GM12878 (cell line): Measurements from ENCODE around the gene LGALS9. TPM values are rescaled to one million over a fixed set of nuclear protein-coding genes. Genes with fewer than 3 reads are reported as not detected.

ENCODE experiments used
- ATAC-seq: fragments of 200-7000 bp; cut with Tn5 transposase; 3 replicates; pipeline ENCODE4 v1.9.1; 2020; ENCODE audit warnings: mild to moderate bottlenecking, moderate library complexity
- BruUV-seq: library from RNA; stranded (reverse); fragments of 400-500 nt; replicated peaks from 2 replicates; lab custom pipeline; 2021; lab: Mats Ljungman, UMichigan
- CTCF ChIA-PET: fragments of 300-600 bp; sonication (Branson Sonifier 250); formaldehyde crosslinking; extraction: SDS; loops from one replicate; lab custom pipeline; 2021; ENCODE audit warnings: inconsistent platforms; lab: Yijun Ruan, JAX
- POLR2A ChIA-PET: fragments of 350-600 bp; formaldehyde crosslinking; extraction: SDS; loops from one replicate; lab custom pipeline; 2021; ENCODE audit warnings: inconsistent platforms; lab: Charles Lee
- RAD21 ChIA-PET: fragments of 300-600 bp; sonication (Branson Sonifier 250); formaldehyde crosslinking; loops from one replicate; lab custom pipeline; 2023; ENCODE audit warnings: antibody characterized with exemption; ENCODE audit not compliant: unreplicated experiment; lab: Charles Lee
- SMC1A ChIA-PET: fragments of 300-600 bp; sonication (Branson Sonifier 250); formaldehyde crosslinking; loops from one replicate; lab custom pipeline; 2023; ENCODE audit not compliant: unreplicated experiment, uncharacterized antibody; lab: Charles Lee
- DNase-seq: peaks from one replicate; pipeline ENCODE4 v3.0.0-alpha.2; 2011; ENCODE audit warnings: low read depth, low spot score
- FAIRE-seq: peaks from 3 replicates; lab custom pipeline; 2011; peaks lifted over from hg19 to GRCh38; lab: Jason Lieb, UNC
- H2AFZ ChIP-seq: 2 replicates; pipeline ENCODE4 v1.6.0; 2011; ENCODE audit warnings: low read depth, low read length, control low read depth; ENCODE audit not compliant: control insufficient read depth
- H3K27ac ChIP-seq: 2 replicates; pipeline ENCODE4 v1.5.1; 2011; ENCODE audit warnings: control low read depth; ENCODE audit not compliant: control insufficient read depth, insufficient read depth
- H3K27me3 ChIP-seq, 2 experiments: replicated peaks in 1 of 2; 2 replicates each; pipeline versions ENCODE4 v1.6.0 to v1.6.1; 2011; ENCODE audit warnings: low read length in 1 of 2; ENCODE audit not compliant: control insufficient read depth in 2 of 2, insufficient read depth in 2 of 2
- H3K36me3 ChIP-seq, 2 experiments: 2 replicates each; pipeline ENCODE4 v1.5.1; 2011; ENCODE audit warnings: low read length in 1 of 2; ENCODE audit not compliant: control insufficient read depth in 2 of 2, insufficient read depth in 2 of 2
- H3K4me1 ChIP-seq: 2 replicates; pipeline ENCODE4 v1.6.1; 2011; ENCODE audit warnings: mild to moderate bottlenecking, low read length, moderate library complexity, mixed read lengths; ENCODE audit not compliant: control insufficient read depth, insufficient read depth
- H3K4me2 ChIP-seq: 2 replicates; pipeline ENCODE4 v1.6.0; 2011; ENCODE audit warnings: control low read depth; ENCODE audit not compliant: control insufficient read depth, insufficient read depth
- H3K4me3 ChIP-seq: fragments of 200-600 bp; sonication (generic); 2 replicates; pipeline ENCODE4 v1.5.1; 2016
- H3K79me2 ChIP-seq: 2 replicates; pipeline ENCODE4 v1.6.0; 2011; ENCODE audit warnings: low read length; ENCODE audit not compliant: control insufficient read depth, insufficient read depth
- H3K9ac ChIP-seq: 2 replicates; pipeline ENCODE4 v1.8.0; 2011; ENCODE audit warnings: low read length, control low read depth, mixed read lengths; ENCODE audit not compliant: control insufficient read depth, insufficient read depth
- H3K9me3 ChIP-seq: replicated peaks from 3 replicates; pipeline ENCODE4 v1.5.1; 2011; ENCODE audit warnings: mild to moderate bottlenecking, low read length; ENCODE audit not compliant: control insufficient read depth, insufficient read depth
- H4K20me1 ChIP-seq: 2 replicates; pipeline ENCODE4 v1.6.0; 2011; ENCODE audit not compliant: control insufficient read depth, insufficient read depth
- CEBPB ChIP-seq, 2 experiments: fragments of 150-350 bp in 1 of 2; IDR thresholded peaks; 2 replicates each; pipeline ENCODE4 v1.6.1; 2012 to 2014; ENCODE audit warnings: low read depth in 2 of 2, low read length in 2 of 2, borderline replicate concordance in 1 of 2, inconsistent platforms in 1 of 2
- CHD4 ChIP-seq: fragments of 200-600 bp; sonication (generic); IDR thresholded peaks from 2 replicates; pipeline ENCODE4 v1.6.1; 2016; ENCODE audit warnings: mild to moderate bottlenecking
- CREM ChIP-seq: IDR thresholded peaks from 2 replicates; pipeline ENCODE4 v1.6.1; 2014; ENCODE audit warnings: antibody characterized with exemption, low read depth
- DPF2 ChIP-seq: fragments of 450-650 bp; IDR thresholded peaks from 2 replicates; pipeline ENCODE4 v1.6.1; 2017; ENCODE audit warnings: mild to moderate bottlenecking
- LARP7 ChIP-seq: fragments of 450-650 bp; IDR thresholded peaks from 2 replicates; pipeline ENCODE4 v1.6.1; 2017; ENCODE audit warnings: mild to moderate bottlenecking
- MXI1 ChIP-seq: fragments of 150-350 bp; IDR thresholded peaks from 2 replicates; pipeline ENCODE4 v1.6.1; 2011; ENCODE audit warnings: low read depth, mild to moderate bottlenecking, inconsistent platforms, low read length, improper control_type of control experiment
- NRF1 ChIP-seq: conservative IDR thresholded peaks from 2 replicates; pipeline ENCODE4 v1.6.1; 2011; ENCODE audit warnings: mild to moderate bottlenecking, low read depth, low read length, improper control_type of control experiment
- POLR2AphosphoS5 ChIP-seq: IDR thresholded peaks from 2 replicates; pipeline ENCODE4 v1.6.1; 2011; ENCODE audit warnings: mild to moderate bottlenecking, low read length, inconsistent platforms
- SMARCA5 ChIP-seq: fragments of 450-650 bp; IDR thresholded peaks from 2 replicates; pipeline ENCODE4 v1.6.1; 2017; ENCODE audit warnings: mild to moderate bottlenecking
- SREBF2 ChIP-seq: IDR thresholded peaks from 2 replicates; pipeline ENCODE4 v1.6.1; 2012; ENCODE audit warnings: mild to moderate bottlenecking, low read length
- ZBTB11 ChIP-seq: fragments of 450-650 bp; formaldehyde crosslinking; IDR thresholded peaks from 2 replicates; pipeline ENCODE4 v1.5.0; 2022; ENCODE audit warnings: mild to moderate bottlenecking, missing genetic modification characterization
- WGBS: methylation state at CpG from one replicate; pipeline ENCODE4 v1.1.6; 2016; ENCODE audit warnings: low lambda C conversion rate; ENCODE audit not compliant: insufficient replicate concordance, insufficient coverage; ENCODE audit errors: missing lambda C conversion rate; 5-methylcytosine and 5-hydroxymethylcytosine counted together
- in situ Hi-C: fragments of 300-500 bp; cut with MboI; formaldehyde crosslinking; loops from 9 replicates; pipeline ENCODE4 v1.14.3; 2018; ENCODE audit warnings: mixed read lengths
- intact Hi-C: fragments of 100-400 bp; cut with micrococcal nuclease; formaldehyde crosslinking; loops from one replicate; pipeline ENCODE4 v1.14.2; 2022; ENCODE audit not compliant: unreplicated experiment
- polyA plus RNA-seq, 11 experiments: library from polyadenylated mRNA; depleted of rRNA in 4 of 11; unstranded in 6 of 11; stranded (reverse) in 5 of 11; fragments of >200 nt; fragmentation: Nextera tagmentation in 4 of 11; fragmentation: Illumina TruSeq in 1 of 11; extraction: Ambion mirVana in 4 of 11; extraction: Trizol in 1 of 11; gene quantifications; 1 replicate in 1 of 11; 2 replicates in 10 of 11; pipeline versions ENCODE4 v1.2.1 to v1.2.3, GENCODE V29; 2011 to 2016; ENCODE audit warnings: inconsistent platforms in 2 of 11, missing spikeins in 2 of 11, low read depth in 1 of 11
- total RNA-seq, 4 experiments: library from RNA; depleted of rRNA in 3 of 4; stranded (reverse); fragments of >200 nt in 3 of 4; fragmentation: Illumina TruSeq in 1 of 4; extraction: Trizol in 1 of 4; gene quantifications; 2 replicates each; pipeline versions ENCODE4 v1.2.1 to v1.2.3, GENCODE V29; 2013 to 2021

Gene LGALS9
- total and polyA plus RNA-seq, 10 of the 15 experiments (the other 5 are each of a cell fraction or from before 2014, with no cell fraction given) = 22.5 to 294 (median 155) TPM

- H3K27ac ChIP-seq = no peak overlapping the region
- no TSS peak for BruUV-seq
- no peaks in the 10 kb centered on the region for H3K79me2 ChIP-seq
- TF ChIP-seq LARP7 (no peak), CREM (no peak)
- SMC1A ChIA-PET = interaction anchor here (2.1 to 4.0 kb wide), 2 partner anchors 10 to 11 kb away, joined by 5 to 16 read pairs; no protein-coding TSS in a partner anchor
- DNase-seq = no peak
- peaks cover 6 to 40% of the 10 kb centered on the region in 2 experiments; a peak in 3 of 4 replicates for H3K36me3 ChIP-seq
- RAD21 ChIA-PET = interaction anchor here (1.3 to 1.6 kb wide), 2 partner anchors 10 to 11 kb away, joined by 4 to 5 read pairs; no protein-coding TSS in a partner anchor
- no peak for ATAC-seq
- WGBS = 89% methylated on average over 15 of the region's 15 CpGs
- H3K4me1 ChIP-seq = peaks cover 5% of the 10 kb centered on the region; the same call in 1 of the 2 replicates
- in situ Hi-C loops (loop anchor here (10.0 kb wide), 1 partner anchor 204 kb away; no protein-coding TSS in a partner anchor), intact Hi-C loops (no loop called here)
- POLR2A ChIA-PET = no interaction called here
- H3K9ac ChIP-seq = no peak overlapping the region
- CTCF ChIA-PET = interaction anchor here (2.2 to 4.6 kb wide), 2 partner anchors 12 to 352 kb away, joined by 5 to 28 read pairs; no protein-coding TSS in a partner anchor
- H3K4me2 ChIP-seq = no peak overlapping the region
- no peak for FAIRE-seq
- no peaks in the 10 kb centered on the region for H4K20me1 ChIP-seq
- H3K9me3 ChIP-seq = no peaks in the 10 kb centered on the region
- no peak overlapping the region for H2AFZ ChIP-seq
- H3K27me3 ChIP-seq = no peaks in the 10 kb centered on the region
- no peak overlapping the region for H3K4me3 ChIP-seq
Observed at GRCh38 chr17:27588354-27588753, 42.6 kb upstream of the LGALS9 start.

- Histone ChIP-seq H2AFZ (no peak overlapping the region), H4K20me1 (no peaks in the 10 kb centered on the region), H3K9me3 (no peaks in the 10 kb centered on the region), H3K4me1 (no peaks in the 10 kb centered on the region), H3K36me3 (peaks cover 6 to 36% of the 10 kb centered on the region in 2 experiments; a peak in 3 of 4 replicates), H3K27ac (no peak overlapping the region), H3K4me2 (no peak overlapping the region), H3K27me3 (no peaks in the 10 kb centered on the region), H3K9ac (no peak overlapping the region), H3K4me3 (no peak overlapping the region), H3K79me2 (no peaks in the 10 kb centered on the region)
- 97% methylated on average over 3 of the region's 3 CpGs for WGBS
- FAIRE-seq (no peak), ATAC-seq (no peak), DNase-seq (no peak)
- in situ Hi-C loops = no loop called here
- POLR2A ChIA-PET = no interaction called here
- BruUV-seq = no TSS peak
- SMC1A ChIA-PET = interaction anchor here (4.0 kb wide), 1 partner anchor 8 kb away, joined by 16 read pairs; no protein-coding TSS in a partner anchor
- RAD21 ChIA-PET = no interaction called here
- CTCF ChIA-PET = interaction anchor here (4.6 kb wide), 1 partner anchor 10 kb away, joined by 28 read pairs; no protein-coding TSS in a partner anchor
- intact Hi-C loops = no loop called here
- TF ChIP-seq ZBTB11 (CRISPR knock-in tag) (no peak), MXI1 (no peak), SREBF2 (no peak), POLR2AphosphoS5 (no peak), DPF2 (no peak), SMARCA5 (no peak), CEBPB (IDR thresholded peaks at IDR 0.05; ENCODE audit: borderline replicate concordance in 1 of 2, low read depth in 2 of 2, low read length in 2 of 2) (no peak), CHD4 (no peak), NRF1 (no peak)
Observed at GRCh38 chr17:27590864-27591263, 40.1 kb upstream of the LGALS9 start.
